GM21423 (cell line): ENCODE results near the gene HMOX2.

Experiments
- ATAC-seq: cut with Tn5 transposase; IDR thresholded peaks from one replicate; pipeline ENCODE4 v1.9.1; 2021; ENCODE audit warnings: mild to moderate bottlenecking, moderate library complexity; ENCODE audit not compliant: unreplicated experiment

HMOX2 gene

GRCh38 chr16:4463522-4464163 lies 12.6 kb upstream of the HMOX2 start:
- ATAC-seq = no peak

GRCh38 chr16:4465977-4466779 lies 10.0 kb upstream of the HMOX2 start:
- no peak for ATAC-seq

- ATAC-seq = no peak
Measured at GRCh38 chr16:4467916-4468315, 8.3 kb upstream of the HMOX2 start.

DNA sequence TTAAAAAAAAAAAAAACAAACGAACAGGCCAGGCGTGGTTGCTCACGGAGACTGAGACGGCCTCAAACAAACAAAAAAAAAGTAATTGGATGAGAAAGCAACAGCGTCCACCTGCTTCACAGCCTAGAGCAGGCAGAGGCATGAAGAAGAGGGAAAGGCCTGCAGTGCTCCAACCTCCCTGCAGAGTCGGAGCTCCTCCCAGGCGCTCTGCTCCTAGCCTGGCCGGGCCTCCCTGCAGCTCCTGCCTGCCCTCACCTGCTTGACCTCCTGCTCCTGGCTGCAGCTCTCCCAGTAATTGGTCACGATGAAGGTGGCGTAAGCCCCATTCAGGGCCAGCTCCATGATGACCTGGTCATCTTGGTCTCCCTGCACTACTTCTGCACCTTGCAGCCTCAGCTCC lies 7.2 kb upstream of the HMOX2 start:
- no peak for ATAC-seq

DNA sequence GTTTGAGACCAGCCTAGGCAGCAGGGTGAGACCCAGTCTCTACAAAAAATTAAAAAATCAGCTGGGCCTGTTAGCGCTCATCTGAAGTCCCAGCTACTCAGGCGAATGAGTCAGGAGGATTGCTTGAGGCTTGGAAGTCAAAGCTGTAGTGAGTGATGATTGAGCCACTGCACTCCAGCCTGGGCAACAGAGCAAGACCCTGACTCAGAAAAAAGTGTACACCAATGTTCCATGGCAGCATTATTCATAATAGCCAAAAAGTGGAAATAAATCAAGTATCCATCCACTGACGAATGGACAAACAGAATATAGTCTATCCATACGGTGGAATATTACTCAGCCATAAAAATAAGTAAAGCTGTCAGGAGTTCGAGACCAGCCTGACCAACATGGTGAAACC lies 4.3 kb upstream of the HMOX2 start:
- ATAC-seq = no peak

- no peak for ATAC-seq
Measured at GRCh38 chr16:4472880-4473279, 3.3 kb upstream of the HMOX2 start.

DNA sequence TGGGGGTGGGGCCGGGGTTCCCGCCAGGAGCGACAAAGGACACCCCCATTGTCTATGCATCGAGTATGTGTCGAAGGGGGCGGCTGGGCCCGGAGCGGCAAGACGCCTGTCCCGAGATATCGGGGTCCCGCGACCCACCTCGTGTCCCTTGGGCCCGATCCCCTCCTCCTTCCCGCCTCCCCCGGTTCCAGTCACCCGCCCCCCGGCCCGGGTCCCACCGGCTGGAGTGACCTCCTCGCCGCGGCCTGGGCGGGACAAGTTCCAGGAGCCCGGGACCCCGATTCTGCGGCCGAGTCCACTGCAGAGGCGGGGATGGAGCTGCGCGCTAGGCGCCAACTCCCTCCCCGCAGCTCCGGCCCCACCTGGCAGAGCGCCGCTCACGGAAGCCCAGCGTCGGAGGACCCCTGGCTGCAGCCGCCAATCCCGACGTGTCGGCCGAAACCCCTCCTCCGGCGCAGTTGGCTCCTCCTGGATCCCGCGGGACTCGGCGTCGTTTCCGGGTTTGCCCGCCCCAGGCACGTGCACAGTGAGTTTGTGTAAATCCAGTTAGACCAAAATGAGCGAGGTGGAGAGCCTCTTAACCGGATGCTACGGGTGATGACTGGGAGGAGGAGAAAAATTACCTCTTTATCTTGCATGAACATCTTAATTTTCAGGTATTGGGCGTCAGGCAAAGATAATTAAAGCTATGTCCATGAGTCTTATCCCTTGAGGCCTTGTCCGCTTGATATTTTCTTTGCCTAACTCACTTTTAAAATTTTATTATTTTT lies 1.8 kb upstream of the HMOX2 start, which contains the start of gene NMRAL1:
NMRAL1 (minus strand) TSS at position 434 of the 770 bp plus-strand sequence. CDS start 493 bp downstream, outside the sequence.
- ATAC-seq = peak; percentile 52

DNA sequence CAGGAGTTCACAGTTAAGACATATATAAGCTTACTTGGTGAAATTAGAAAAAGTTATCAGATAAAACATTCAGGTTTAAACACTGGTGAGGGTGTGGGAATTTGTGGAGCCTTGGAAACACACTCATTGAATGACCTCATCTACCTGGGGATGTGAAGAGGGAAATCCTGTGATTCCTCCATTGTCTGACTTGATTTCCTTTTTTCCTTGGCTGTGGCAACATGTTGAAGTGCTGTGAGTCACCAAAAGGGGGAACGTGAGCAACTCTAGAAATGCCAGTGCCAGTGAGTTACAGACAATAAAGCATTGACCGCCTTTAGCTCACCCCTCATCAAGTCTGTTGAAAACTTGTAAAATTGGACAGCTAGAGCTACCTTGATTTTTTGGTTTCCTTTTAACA lies 1.8 kb downstream of the HMOX2 start:
- no peak for ATAC-seq

- ATAC-seq = no peak
Measured at GRCh38 chr16:4481526-4481925, 5.3 kb downstream of the HMOX2 start.

GRCh38 chr16:4481963-4482362 lies 5.8 kb downstream of the HMOX2 start:
- no peak for ATAC-seq

DNA sequence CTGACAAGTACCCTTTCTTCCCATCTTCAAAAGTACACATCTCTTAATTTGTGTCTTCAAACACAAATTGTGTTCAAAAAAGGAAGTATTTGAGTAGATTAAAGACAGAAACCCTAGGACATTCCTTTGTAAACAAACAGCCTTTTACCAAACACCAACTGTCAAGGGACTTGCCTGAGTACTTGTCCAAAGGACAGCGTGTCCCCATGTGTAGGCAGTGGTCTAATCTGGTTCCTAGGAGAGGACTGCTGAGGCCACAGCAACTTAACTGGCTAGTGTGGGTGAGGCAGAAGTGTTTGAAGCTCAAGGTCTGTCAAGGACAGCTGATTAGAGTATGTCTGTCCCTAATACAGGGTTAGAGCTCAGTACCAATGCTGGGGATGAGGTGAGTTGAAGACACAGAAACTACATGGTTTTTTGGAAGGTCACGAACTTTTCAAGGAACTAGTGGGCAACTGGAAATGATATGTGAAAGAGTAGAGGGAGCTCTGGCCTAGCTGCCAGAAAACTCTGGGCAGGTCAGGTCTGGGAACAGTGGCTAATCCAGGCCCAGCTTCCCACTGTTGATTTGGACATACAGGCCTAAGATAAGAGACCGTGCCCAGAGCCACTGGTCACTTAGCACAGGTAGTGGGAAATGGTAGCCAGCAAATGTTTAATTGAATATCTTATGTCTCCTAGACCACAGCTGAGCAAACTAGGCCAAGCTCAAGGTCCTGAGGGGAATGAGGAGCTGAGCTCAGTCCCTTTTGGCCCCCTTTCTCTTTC lies 10.1 kb downstream of the HMOX2 start:
- ATAC-seq = no peak

DNA sequence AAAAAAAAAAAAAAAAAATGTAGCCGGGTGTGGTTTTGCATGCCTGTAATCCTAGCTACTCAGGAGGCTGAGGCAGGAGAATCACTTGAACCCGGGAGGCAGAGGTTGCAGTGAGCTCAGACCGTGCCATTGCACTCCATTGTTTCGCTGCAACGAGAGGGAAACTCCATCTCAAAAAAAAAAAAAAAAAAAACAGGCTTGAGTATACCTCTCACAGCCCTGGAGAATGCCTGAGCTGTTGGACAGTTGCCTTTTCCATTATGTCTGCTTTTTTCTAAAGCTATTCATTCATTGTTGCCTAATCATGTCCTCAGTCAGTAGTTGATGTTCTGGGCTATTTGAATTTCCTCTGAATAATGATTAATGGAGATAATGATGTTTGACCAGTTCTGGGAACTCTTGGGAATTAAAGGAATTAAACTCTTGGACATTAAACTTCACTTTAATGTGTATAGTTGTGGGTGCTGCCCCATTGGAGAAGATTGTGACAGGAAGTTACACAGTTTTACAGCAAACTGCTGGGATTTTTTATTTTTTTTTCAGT lies 11.8 kb downstream of the HMOX2 start:
- no peak for ATAC-seq

GRCh38 chr16:4488499-4488967 lies 12.3 kb downstream of the HMOX2 start:
- ATAC-seq = no peak

GRCh38 chr16:4489030-4489429 lies 12.8 kb downstream of the HMOX2 start:
- no peak for ATAC-seq

GRCh38 chr16:4491898-4492297 lies 15.7 kb downstream of the HMOX2 start:
- ATAC-seq = no peak

GRCh38 chr16:4494746-4495490 lies 18.7 kb downstream of the HMOX2 start:
- ATAC-seq = no peak

- no peak for ATAC-seq
Measured at GRCh38 chr16:4495766-4496165, 19.6 kb downstream of the HMOX2 start.

DNA sequence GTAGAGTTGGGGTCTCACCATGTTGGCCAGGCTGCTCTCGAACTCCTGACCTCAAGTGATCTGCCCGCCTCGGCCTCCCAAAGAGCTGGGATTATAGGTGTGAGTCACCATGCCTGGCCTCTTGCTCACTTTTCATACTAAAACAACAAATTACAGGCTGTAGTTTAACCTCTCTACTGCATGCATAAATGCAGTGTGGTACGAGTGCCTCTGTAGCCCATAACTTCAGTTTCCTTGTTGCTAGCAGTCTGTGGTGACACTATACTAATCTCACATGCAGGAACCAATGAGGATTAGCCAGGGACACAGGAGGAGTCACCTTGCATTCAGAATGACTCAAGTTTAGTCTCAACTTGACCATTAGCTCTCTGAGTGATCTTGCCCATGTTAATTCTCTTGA lies 20.1 kb downstream of the HMOX2 start:
- ATAC-seq = no peak

DNA sequence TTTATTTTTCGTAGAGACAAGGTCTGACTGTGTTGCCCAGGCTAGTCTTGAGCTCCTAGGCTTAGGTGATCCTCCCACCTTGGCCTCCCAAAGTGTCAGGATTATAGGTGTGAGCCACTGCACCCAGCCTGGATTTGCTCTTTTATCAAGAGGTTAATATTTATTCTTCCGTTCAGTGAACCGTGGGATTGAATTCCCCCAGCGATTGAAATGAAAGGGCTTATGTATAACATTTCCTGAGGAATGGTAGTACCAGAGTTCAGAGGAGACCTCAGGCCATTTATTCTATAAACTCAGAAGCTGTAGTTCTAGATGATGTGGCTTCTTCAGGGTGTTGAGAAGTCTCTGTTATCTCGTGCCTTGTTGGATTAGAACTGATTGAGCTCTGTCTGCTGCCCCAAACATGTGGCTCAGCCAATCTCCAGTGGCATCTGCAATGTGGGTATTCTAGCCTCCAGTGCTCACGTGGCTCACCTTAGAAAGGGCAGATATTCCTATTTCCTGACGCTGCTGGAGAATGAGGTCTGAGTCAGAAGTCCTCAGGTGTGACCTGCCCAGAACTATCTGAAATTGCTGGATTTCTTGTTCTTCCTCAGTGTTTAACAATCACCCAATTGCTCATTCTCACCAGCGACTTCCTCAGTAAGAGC lies 22.5 kb downstream of the HMOX2 start:
- ATAC-seq = no peak
